Neuronal stem cell (in vitro differentiated cells): ENCODE results near the gene DLX6.

Experiments used
- DNase-seq: peaks from one replicate; pipeline ENCODE4 v3.0.0-alpha.2; 2013; ENCODE audit warnings: low spot score
- H2AFZ ChIP-seq: one replicate; pipeline ENCODE4 v1.6.1; 2013; ENCODE audit warnings: mild to moderate bottlenecking, low read length, inconsistent platforms
- H2AK5ac ChIP-seq: 2 replicates; pipeline ENCODE4 v1.6.1; 2013; ENCODE audit warnings: low read depth, mild to moderate bottlenecking, inconsistent platforms, low read length, moderate library complexity, mixed read lengths
- H2BK120ac ChIP-seq: 2 replicates; pipeline ENCODE4 v1.6.1; 2013; ENCODE audit warnings: low read depth, mild to moderate bottlenecking, inconsistent platforms, low read length, moderate library complexity, mixed read lengths
- H2BK12ac ChIP-seq: one replicate; pipeline ENCODE4 v1.6.1; 2013; ENCODE audit warnings: low read length, inconsistent platforms
- H2BK15ac ChIP-seq: 2 replicates; pipeline ENCODE4 v1.6.1; 2013; ENCODE audit warnings: mild to moderate bottlenecking, low read length, inconsistent platforms, mixed read lengths
- H2BK5ac ChIP-seq: one replicate; pipeline ENCODE4 v1.6.1; 2013; ENCODE audit warnings: inconsistent platforms, mild to moderate bottlenecking, low read length, moderate library complexity
- H3K14ac ChIP-seq: one replicate; pipeline ENCODE4 v1.6.1; 2013; ENCODE audit warnings: low read length, inconsistent platforms
- H3K18ac ChIP-seq: 2 replicates; pipeline ENCODE4 v1.6.1; 2013; ENCODE audit warnings: low read length, inconsistent platforms
- H3K23ac ChIP-seq: 2 replicates; pipeline ENCODE4 v1.6.1; 2013; ENCODE audit warnings: low read depth, mild to moderate bottlenecking, mixed read lengths, low read length, inconsistent platforms; ENCODE audit not compliant: poor library complexity
- H3K27ac ChIP-seq: replicated peaks from 3 replicates; pipeline ENCODE4 v1.5.1; 2013; ENCODE audit warnings: low read length, inconsistent platforms
- H3K27me3 ChIP-seq, 3 experiments: 2 replicates each; pipeline ENCODE4 v1.6.1; 2013; ENCODE audit warnings: low read length in 3 of 3, mild to moderate bottlenecking in 2 of 3, inconsistent platforms in 1 of 3, low read depth in 1 of 3, mixed read lengths in 1 of 3, moderate library complexity in 1 of 3; ENCODE audit not compliant: control insufficient read depth in 3 of 3, insufficient read depth in 3 of 3
- H3K36me3 ChIP-seq, 2 donors: replicated peaks in 1 of 2; 2 replicates each; pipeline ENCODE4 v1.6.1; 2013; ENCODE audit warnings: low read length in 2 of 2; ENCODE audit not compliant: control insufficient read depth in 2 of 2, insufficient read depth in 2 of 2
- H3K4ac ChIP-seq: 2 replicates; pipeline ENCODE4 v1.6.1; 2013; ENCODE audit warnings: inconsistent platforms, mild to moderate bottlenecking, low read length, moderate library complexity
- H3K4me1 ChIP-seq, 2 donors: 1 replicate in 1 of 2; 2 replicates in 1 of 2; pipeline ENCODE4 v1.6.1; 2013; ENCODE audit warnings: low read length in 2 of 2, low read depth in 1 of 2; ENCODE audit not compliant: control insufficient read depth in 2 of 2, insufficient read depth in 1 of 2
- H3K4me2 ChIP-seq: one replicate; pipeline ENCODE4 v1.6.1; 2013; ENCODE audit warnings: mild to moderate bottlenecking, low read length, inconsistent platforms; ENCODE audit not compliant: insufficient read depth, poor library complexity, severe bottlenecking
- H3K4me3 ChIP-seq, 2 donors: 2 replicates each; pipeline ENCODE4 v1.5.1; 2013; ENCODE audit warnings: low read length in 2 of 2, mild to moderate bottlenecking in 2 of 2, inconsistent platforms in 1 of 2, moderate library complexity in 1 of 2
- H3K79me1 ChIP-seq: one replicate; pipeline ENCODE4 v1.6.1; 2013; ENCODE audit warnings: low read depth, mild to moderate bottlenecking, inconsistent platforms, low read length, moderate library complexity
- H3K9ac ChIP-seq: one replicate; pipeline ENCODE4 v1.6.1; 2013; ENCODE audit warnings: mild to moderate bottlenecking, low read depth, low read length, inconsistent platforms; ENCODE audit not compliant: poor library complexity
- H3K9me3 ChIP-seq, 2 donors: replicated peaks in 1 of 2; 2 replicates each; pipeline versions ENCODE3 to v1.6.1; 2013; ENCODE audit warnings: low read length in 2 of 2, mild to moderate bottlenecking in 2 of 2, inconsistent platforms in 1 of 2, low read depth in 1 of 2, mixed read lengths in 1 of 2, moderate library complexity in 1 of 2; ENCODE audit not compliant: control insufficient read depth in 2 of 2, insufficient read depth in 1 of 2
- H4K8ac ChIP-seq: one replicate; pipeline ENCODE4 v1.6.1; 2013; ENCODE audit warnings: low read depth, mild to moderate bottlenecking, inconsistent platforms, low read length, moderate library complexity
- H4K91ac ChIP-seq: one replicate; pipeline ENCODE4 v1.6.1; 2013; ENCODE audit warnings: low read length, low read depth, mild to moderate bottlenecking, inconsistent platforms; ENCODE audit not compliant: poor library complexity
- WGBS, 2 donors: extraction: QIAGEN DNeasy Blood & Tissue Kit; methylation state at CpG; one replicate each; pipeline ENCODE4 v1.1.7; 2013; ENCODE audit warnings: missing lambda C conversion rate in 2 of 2, mixed read lengths in 1 of 2; ENCODE audit not compliant: insufficient read length in 2 of 2, insufficient replicate concordance in 1 of 2; ENCODE audit errors: extremely low coverage in 2 of 2; 5-methylcytosine and 5-hydroxymethylcytosine counted together

The DLX6 gene

GRCh38 chr7:97001656-97002554 is 3.4 kb upstream of the DLX6 start:
- DNase-seq: peak; percentile 23
- Histone ChIP-seq H3K9me3 (no peaks in the 10 kb centered on the region), H2BK5ac (no peak overlapping the region), H2AK5ac (no peak overlapping the region), H3K4ac (no peak overlapping the region), H2BK15ac (no peak overlapping the region), H2BK12ac (no peak overlapping the region), H3K18ac (peak overlapping the region; percentile 72), H2BK120ac (no peak overlapping the region), H2AFZ (no peak overlapping the region), H3K79me1 (no peaks in the 10 kb centered on the region), H3K4me3 (no peak overlapping the region), H4K8ac (no peak overlapping the region), H3K4me2 (no peak overlapping the region), H3K9ac (no peak overlapping the region), H4K91ac (no peak overlapping the region), H3K27ac (no peak overlapping the region), H3K23ac (no peak overlapping the region), H3K36me3 (no peaks in the 10 kb centered on the region), H3K14ac (no peak overlapping the region), H3K27me3 (peaks cover 40 to 92% (median 83%) of the 10 kb centered on the region in 3 experiments), H3K4me1 (peaks cover 0 to 7% of the 10 kb centered on the region in 2 donors)
- no CpG with 5 or more reads among the region's 39 CpGs for WGBS, 2 donors

- Histone ChIP-seq H3K4me1 (peaks cover 0 to 10% of the 10 kb centered on the region in 2 donors), H2BK120ac (no peak overlapping the region), H3K14ac (no peak overlapping the region), H3K4me3 (no peak overlapping the region), H3K27ac (no peak overlapping the region), H2BK5ac (no peak overlapping the region), H2BK15ac (no peak overlapping the region), H3K9ac (no peak overlapping the region), H3K4ac (no peak overlapping the region), H4K8ac (no peak overlapping the region), H2BK12ac (no peak overlapping the region), H3K18ac (no peak overlapping the region), H2AK5ac (no peak overlapping the region), H3K4me2 (no peak overlapping the region), H4K91ac (no peak overlapping the region), H3K23ac (no peak overlapping the region), H3K27me3 (peaks cover 44 to 92% (median 83%) of the 10 kb centered on the region in 3 experiments), H3K9me3 (peaks cover 0 to 2% of the 10 kb centered on the region in 2 donors), H2AFZ (no peak overlapping the region), H3K79me1 (no peaks in the 10 kb centered on the region), H3K36me3 (no peaks in the 10 kb centered on the region)
- DNase-seq: peak; percentile 18
- WGBS, 2 donors: no CpG with 5 or more reads among the region's 22 CpGs
These were observed 2.6 kb upstream of the DLX6 start for GRCh38 chr7:97002555-97003261.

GRCh38 chr7:97003262-97004246 is 1.8 kb upstream of the DLX6 start:
- Histone ChIP-seq H3K27me3 (peaks cover 43 to 92% (median 83%) of the 10 kb centered on the region in 3 experiments), H2AK5ac (no peak overlapping the region), H3K27ac (no peak overlapping the region), H3K9ac (no peak overlapping the region), H2BK5ac (no peak overlapping the region), H2AFZ (no peak overlapping the region), H3K18ac (no peak overlapping the region), H4K91ac (no peak overlapping the region), H2BK15ac (peak overlapping the region; percentile 95), H3K4me2 (no peak overlapping the region), H3K23ac (no peak overlapping the region), H4K8ac (no peak overlapping the region), H3K14ac (no peak overlapping the region), H3K36me3 (no peaks in the 10 kb centered on the region), H2BK120ac (no peak overlapping the region), H2BK12ac (no peak overlapping the region), H3K79me1 (no peaks in the 10 kb centered on the region), H3K4me1 (peaks cover 0 to 10% of the 10 kb centered on the region in 2 donors), H3K4me3 (no peak overlapping the region), H3K4ac (no peak overlapping the region), H3K9me3 (peaks cover 0 to 3% of the 10 kb centered on the region in 2 donors)
- peak; percentile 24 for DNase-seq
- no CpG with 5 or more reads among the region's 49 CpGs for WGBS, 2 donors
